B cell (primary cell): ENCODE data around the gene ZDHHC7. TPM values are rescaled to one million over a fixed set of nuclear protein-coding genes. Genes with fewer than 3 reads are reported as not detected.

ENCODE experiments used
- ATAC-seq: fragments of 200-7000 bp; cut with Tn5 transposase; one replicate; pipeline ENCODE4 v1.10.0; 2021; ENCODE audit warnings: low read depth, mild to moderate bottlenecking, moderate number of reproducible peaks, moderate library complexity
- CTCF ChIA-PET: fragments of 350-600 bp; sonication (Branson Sonifier 250); formaldehyde crosslinking; loops from one replicate; lab custom pipeline; 2021; ENCODE audit warnings: antibody characterized with exemption, inconsistent platforms; lab: Charles Lee
- POLR2A ChIA-PET: fragments of 350-600 bp; sonication (Branson Sonifier 250); formaldehyde crosslinking; loops from one replicate; lab custom pipeline; 2021; ENCODE audit warnings: antibody characterized with exemption; lab: Charles Lee
- DNase-seq: peaks from one replicate; pipeline ENCODE4 v3.0.0; 2013
- H2AFZ ChIP-seq: 2 replicates; pipeline ENCODE4 v1.6.1; 2012; ENCODE audit warnings: mild to moderate bottlenecking, low read depth, low read length; ENCODE audit not compliant: insufficient read depth, poor library complexity, severe bottlenecking
- H3K27ac ChIP-seq, 2 donors: 1 replicate in 1 of 2; 2 replicates in 1 of 2; pipeline ENCODE4 v1.5.1; 2012 to 2013; ENCODE audit warnings: low read length in 2 of 2, mild to moderate bottlenecking in 2 of 2, moderate library complexity in 1 of 2
- H3K27me3 ChIP-seq, 4 experiments: fragments of 200-600 bp in 1 of 4; sonication (generic) in 1 of 4; replicated peaks in 1 of 4; 1 replicate in 2 of 4; 2 replicates in 2 of 4; pipeline versions ENCODE4 v1.6.1 to v1.7.0; 2013 to 2016; ENCODE audit warnings: low read length in 3 of 4, mild to moderate bottlenecking in 2 of 4, mixed read lengths in 1 of 4, moderate library complexity in 1 of 4; ENCODE audit not compliant: insufficient read depth in 4 of 4, control insufficient read depth in 3 of 4; ENCODE audit errors: control extremely low read depth in 1 of 4
- H3K36me3 ChIP-seq, 2 experiments: replicated peaks in 1 of 2; 1 replicate in 1 of 2; 2 replicates in 1 of 2; pipeline versions ENCODE4 v1.6.1 to v1.7.1; 2013; ENCODE audit warnings: low read length in 1 of 2; ENCODE audit not compliant: insufficient read depth in 2 of 2, control insufficient read depth in 1 of 2; ENCODE audit errors: control extremely low read depth in 1 of 2, extremely low read depth in 1 of 2
- H3K4me1 ChIP-seq, 2 donors: fragments of 200-600 bp in 1 of 2; sonication (generic) in 1 of 2; 1 replicate in 1 of 2; 2 replicates in 1 of 2; pipeline versions ENCODE4 v1.5.1 to v1.6.1; 2013 to 2017; ENCODE audit warnings: low read length in 2 of 2; ENCODE audit not compliant: control insufficient read depth in 2 of 2, insufficient read depth in 2 of 2
- H3K4me2 ChIP-seq: replicated peaks from 2 replicates; pipeline ENCODE3; 2012; ENCODE audit warnings: mild to moderate bottlenecking, low read depth, low read length; ENCODE audit not compliant: poor library complexity, severe bottlenecking
- H3K4me3 ChIP-seq, 5 experiments: fragments of 200-600 bp in 1 of 5; sonication (generic) in 1 of 5; 1 replicate in 3 of 5; 2 replicates in 2 of 5; pipeline versions ENCODE4 v1.5.1 to v1.7.0; 2011 to 2016; ENCODE audit warnings: low read length in 4 of 5, mild to moderate bottlenecking in 4 of 5, low read depth in 2 of 5, control low read depth in 1 of 5, moderate library complexity in 1 of 5; ENCODE audit not compliant: insufficient read depth in 1 of 5; ENCODE audit errors: control extremely low read depth in 1 of 5, extremely low read depth in 1 of 5
- H3K79me2 ChIP-seq: fragments of 200-600 bp; sonication (generic); one replicate; pipeline ENCODE4 v1.6.0; 2016; ENCODE audit warnings: low read length; ENCODE audit not compliant: control insufficient read depth, insufficient read depth
- H3K9ac ChIP-seq: fragments of 200-600 bp; sonication (generic); 2 replicates; pipeline ENCODE4 v1.6.1; 2017; ENCODE audit warnings: mild to moderate bottlenecking, low read length, moderate library complexity
- H3K9me3 ChIP-seq, 3 donors: one replicate each; pipeline versions ENCODE4 v1.6.1 to v1.7.1; 2013; ENCODE audit warnings: low read length in 2 of 3; ENCODE audit not compliant: control insufficient read depth in 2 of 3, insufficient read depth in 1 of 3; ENCODE audit errors: control extremely low read depth in 1 of 3
- H4K20me1 ChIP-seq: 2 replicates; pipeline ENCODE4 v1.6.0; 2012; ENCODE audit warnings: mild to moderate bottlenecking, low read length; ENCODE audit not compliant: insufficient read depth, control insufficient read depth, poor library complexity, severe bottlenecking
- H3K27ac Mint-ChIP-seq: one replicate; pipeline ENCODE4 v1.8.0; 2021; ENCODE audit warnings: mixed read lengths
- H3K27me3 Mint-ChIP-seq: one replicate; pipeline ENCODE4 v1.8.0; 2021; ENCODE audit warnings: mixed read lengths
- H3K4me1 Mint-ChIP-seq: one replicate; pipeline ENCODE4 v1.8.0; 2021; ENCODE audit warnings: mixed read lengths
- H3K4me3 Mint-ChIP-seq: one replicate; pipeline ENCODE4 v1.8.0; 2021; ENCODE audit warnings: mixed read lengths
- H3K9me3 Mint-ChIP-seq: one replicate; pipeline ENCODE4 v1.8.0; 2022; ENCODE audit warnings: mixed read lengths; ENCODE audit not compliant: insufficient read depth
- EZH2 ChIP-seq: IDR thresholded peaks from 2 replicates; pipeline ENCODE4 v1.6.1; 2012; ENCODE audit warnings: borderline replicate concordance, low read depth, mild to moderate bottlenecking, moderate library complexity, low read length; ENCODE audit not compliant: insufficient read depth, poor library complexity, severe bottlenecking
- WGBS: methylation state at CpG from one replicate; pipeline ENCODE4 v1.1.5; 2013; ENCODE audit warnings: missing lambda C conversion rate; ENCODE audit not compliant: insufficient coverage; 5-methylcytosine and 5-hydroxymethylcytosine counted together
- intact Hi-C: fragments of 100-400 bp; cut with micrococcal nuclease; formaldehyde crosslinking; loops from one replicate; pipeline ENCODE4 v1.10.0; 2022
- polyA plus RNA-seq: library from polyadenylated mRNA; depleted of rRNA; stranded (reverse); fragments of >200 nt; gene quantifications from 2 replicates; pipeline ENCODE4 v1.2.3, GENCODE V29; 2012
- total RNA-seq, 2 donors: library from RNA; stranded (reverse); fragments of 120-200 nt in 1 of 2; gene quantifications; 1 replicate in 1 of 2; 2 replicates in 1 of 2; pipeline versions ENCODE4 v1.2.3 to v1.2.4, GENCODE V29; 2013 to 2022
- TF ChIP-seq, protein P1 (sequence below): fragments of 200-600 bp; IDR thresholded peaks from one replicate; pipeline ENCODE4 v1.8.0; 2022; ENCODE audit warnings: antibody characterized with exemption, mild to moderate bottlenecking

The ZDHHC7 gene
- total and polyA plus RNA-seq, 2 donors (not counting 1 experiment from before 2014, with no cell fraction given), result 25.2 to 36.1 TPM

DNA sequence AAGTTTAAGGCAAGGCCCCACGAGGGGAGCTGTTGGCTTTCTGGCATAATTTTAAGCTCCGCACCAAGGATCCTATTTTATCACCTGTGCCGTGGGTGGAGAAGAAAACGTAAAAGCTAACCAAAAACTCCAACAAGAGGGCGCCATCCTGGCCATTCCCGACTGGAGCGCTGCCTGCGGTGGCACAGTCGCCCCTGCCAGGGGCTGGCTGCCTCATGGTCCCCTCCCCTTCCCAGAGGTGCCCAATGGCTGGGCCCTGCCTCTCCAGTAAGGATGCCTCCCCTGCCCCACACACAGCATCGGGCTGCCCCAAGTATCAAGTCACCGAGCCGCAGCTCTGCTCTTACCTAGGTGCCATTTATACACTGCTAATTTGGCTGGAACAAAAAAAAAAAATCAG lies 36.3 kb downstream of the ZDHHC7 start:
- H3K4me1 ChIP-seq, result peaks cover 3 to 5% of the 10 kb centered on the region in 2 donors
- 97% methylated on average over 12 of the region's 12 CpGs for WGBS
- DNase-seq (no peak), ATAC-seq (no peak)
- intact Hi-C loops, result no loop called here
- CTCF ChIA-PET, result no interaction called here
- no peak overlapping the region for H3K27ac Mint-ChIP-seq
- H3K4me3 ChIP-seq, result no peak overlapping the region
- no peak overlapping the region for H3K9ac ChIP-seq
- no peak overlapping the region for H3K4me3 Mint-ChIP-seq
- POLR2A ChIA-PET, result interaction anchor here (0.8 kb wide), 1 partner anchor 1659 kb away, joined by 4 read pairs; no protein-coding TSS in a partner anchor
- no peaks in the 10 kb centered on the region for H3K9me3 Mint-ChIP-seq
- H3K4me2 ChIP-seq, result no peak overlapping the region
- H3K79me2 ChIP-seq, result no peaks in the 10 kb centered on the region
- H3K9me3 ChIP-seq, result no peaks in the 10 kb centered on the region
- H3K4me1 Mint-ChIP-seq, result peaks cover 4% of the 10 kb centered on the region
- H4K20me1 ChIP-seq, result no peaks in the 10 kb centered on the region
- H2AFZ ChIP-seq, result no peak overlapping the region
- TF ChIP-seq EZH2, result no peak
- TF ChIP-seq, protein P1, sequence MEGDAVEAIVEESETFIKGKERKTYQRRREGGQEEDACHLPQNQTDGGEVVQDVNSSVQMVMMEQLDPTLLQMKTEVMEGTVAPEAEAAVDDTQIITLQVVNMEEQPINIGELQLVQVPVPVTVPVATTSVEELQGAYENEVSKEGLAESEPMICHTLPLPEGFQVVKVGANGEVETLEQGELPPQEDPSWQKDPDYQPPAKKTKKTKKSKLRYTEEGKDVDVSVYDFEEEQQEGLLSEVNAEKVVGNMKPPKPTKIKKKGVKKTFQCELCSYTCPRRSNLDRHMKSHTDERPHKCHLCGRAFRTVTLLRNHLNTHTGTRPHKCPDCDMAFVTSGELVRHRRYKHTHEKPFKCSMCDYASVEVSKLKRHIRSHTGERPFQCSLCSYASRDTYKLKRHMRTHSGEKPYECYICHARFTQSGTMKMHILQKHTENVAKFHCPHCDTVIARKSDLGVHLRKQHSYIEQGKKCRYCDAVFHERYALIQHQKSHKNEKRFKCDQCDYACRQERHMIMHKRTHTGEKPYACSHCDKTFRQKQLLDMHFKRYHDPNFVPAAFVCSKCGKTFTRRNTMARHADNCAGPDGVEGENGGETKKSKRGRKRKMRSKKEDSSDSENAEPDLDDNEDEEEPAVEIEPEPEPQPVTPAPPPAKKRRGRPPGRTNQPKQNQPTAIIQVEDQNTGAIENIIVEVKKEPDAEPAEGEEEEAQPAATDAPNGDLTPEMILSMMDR, result no peak
- peaks cover 10 to 49% of the 10 kb centered on the region in 2 experiments for H3K36me3 ChIP-seq
- H3K27me3 ChIP-seq, result peaks cover 0 to 2% (median 0%) of the 10 kb centered on the region in 4 experiments
- no peak overlapping the region for H3K27ac ChIP-seq
- H3K27me3 Mint-ChIP-seq, result no peaks in the 10 kb centered on the region

DNA sequence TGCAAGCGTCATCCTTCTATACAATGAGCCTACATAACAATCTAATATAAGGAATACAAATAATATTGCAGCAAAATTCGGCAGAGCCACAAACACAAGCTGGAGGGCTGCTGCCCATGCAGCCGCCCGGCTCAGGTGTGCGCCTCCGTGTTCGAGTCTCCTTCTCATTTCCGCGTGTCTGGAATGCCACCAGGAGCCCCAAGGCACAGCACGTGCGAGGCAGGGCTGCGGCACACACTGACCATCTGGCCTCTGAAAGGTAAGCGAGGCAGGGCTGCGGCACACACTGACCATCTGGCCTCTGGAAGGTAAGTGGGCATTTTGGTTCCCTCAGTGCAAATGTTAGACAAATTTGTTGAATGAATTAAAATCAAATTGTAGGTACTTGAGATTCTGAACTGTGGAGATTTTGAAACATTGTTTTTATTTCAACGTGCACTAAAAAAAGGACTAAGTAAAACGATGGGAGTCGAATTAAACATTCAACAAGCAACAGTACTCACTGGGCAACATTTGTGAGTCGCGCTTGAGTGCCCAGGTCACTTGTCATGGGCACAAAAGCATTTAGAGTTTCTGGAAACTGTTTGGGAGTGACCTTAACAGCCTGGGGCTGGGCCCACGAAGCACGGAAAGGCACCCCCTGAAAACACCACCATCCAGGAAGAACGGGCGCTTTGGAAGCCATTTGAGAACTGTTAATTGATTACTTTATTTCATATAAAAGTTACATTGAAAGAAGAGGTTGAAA lies 37.4 kb downstream of the ZDHHC7 start:
- Histone ChIP-seq H3K4me2 (no peak overlapping the region), H3K27me3 (peaks cover 0 to 7% (median 0%) of the 10 kb centered on the region in 4 experiments), H3K4me1 (peaks cover 3 to 5% of the 10 kb centered on the region in 2 donors), H3K9ac (no peak overlapping the region), H2AFZ (no peak overlapping the region), H3K79me2 (no peaks in the 10 kb centered on the region), H3K9me3 (no peaks in the 10 kb centered on the region), H3K36me3 (peaks cover 10 to 42% of the 10 kb centered on the region in 2 experiments), H3K4me3 (no peak overlapping the region), H4K20me1 (no peaks in the 10 kb centered on the region), H3K27ac (no peak overlapping the region)
- Mint-ChIP-seq H3K27me3 (no peaks in the 10 kb centered on the region), H3K4me3 (no peak overlapping the region), H3K27ac (no peak overlapping the region), H3K4me1 (peaks cover 4% of the 10 kb centered on the region), H3K9me3 (no peaks in the 10 kb centered on the region)
- POLR2A ChIA-PET, result no interaction called here
- no peak for ATAC-seq
- WGBS, result 93% methylated on average over 17 of the region's 23 CpGs
- CTCF ChIA-PET, result no interaction called here
- TF ChIP-seq, protein P1, result no peak
- no peak for TF ChIP-seq EZH2
- intact Hi-C loops, result no loop called here
- no peak for DNase-seq
